H9 (cell line): ENCODE data around the gene IGFBP5. TPM values are rescaled to one million over a fixed set of nuclear protein-coding genes. Genes with fewer than 3 reads are reported as not detected.

Experiments
- DNase-seq: peaks from one replicate; pipeline ENCODE4 v3.0.0-alpha.2; 2017
- H2AFZ ChIP-seq: one replicate; pipeline ENCODE4 v1.6.1; 2013; ENCODE audit warnings: mild to moderate bottlenecking, low read length, control low read depth, moderate library complexity
- H2AK5ac ChIP-seq: 2 replicates; pipeline ENCODE4 v1.6.1; 2013; ENCODE audit warnings: low read length, control low read depth, mixed read lengths; ENCODE audit not compliant: insufficient read length
- H2BK120ac ChIP-seq: one replicate; pipeline ENCODE4 v1.6.1; 2013; ENCODE audit warnings: low read depth, mild to moderate bottlenecking, low read length, control low read depth, inconsistent platforms; ENCODE audit not compliant: poor library complexity, severe bottlenecking
- H2BK12ac ChIP-seq: 2 replicates; pipeline ENCODE4 v1.6.1; 2013; ENCODE audit warnings: low read length, control low read depth, mixed read lengths, low read depth; ENCODE audit not compliant: insufficient read length
- H2BK15ac ChIP-seq: 2 replicates; pipeline ENCODE4 v1.6.1; 2013; ENCODE audit warnings: low read depth, low read length, control low read depth
- H2BK20ac ChIP-seq: one replicate; pipeline ENCODE4 v1.6.1; 2013; ENCODE audit warnings: low read depth, mild to moderate bottlenecking, low read length, control low read depth, inconsistent platforms; ENCODE audit not compliant: poor library complexity, severe bottlenecking
- H2BK5ac ChIP-seq: 2 replicates; pipeline ENCODE4 v1.6.1; 2013; ENCODE audit warnings: low read length, control low read depth, mixed read lengths; ENCODE audit not compliant: insufficient read length
- H3K14ac ChIP-seq: 2 replicates; pipeline ENCODE4 v1.6.1; 2013; ENCODE audit warnings: low read length, control low read depth; ENCODE audit not compliant: insufficient read depth
- H3K18ac ChIP-seq: 2 replicates; pipeline ENCODE4 v1.6.1; 2013; ENCODE audit warnings: low read depth, mild to moderate bottlenecking, mixed read lengths, low read length, control low read depth; ENCODE audit not compliant: insufficient read length
- H3K23ac ChIP-seq: 2 replicates; pipeline ENCODE4 v1.6.1; 2013; ENCODE audit warnings: low read length, control low read depth, mixed read lengths, low read depth; ENCODE audit not compliant: insufficient read length
- H3K23me2 ChIP-seq: 2 replicates; pipeline ENCODE4 v1.6.1; 2013; ENCODE audit warnings: low read depth, mild to moderate bottlenecking, mixed read lengths, low read length, control low read depth; ENCODE audit not compliant: insufficient read length, poor library complexity, severe bottlenecking
- H3K27ac ChIP-seq: 2 replicates; pipeline ENCODE4 v1.5.1; 2013; ENCODE audit warnings: low read length, control low read depth, mixed read lengths, low read depth; ENCODE audit not compliant: insufficient read length
- H3K27me3 ChIP-seq: 2 replicates; pipeline ENCODE4 v1.6.1; 2013; ENCODE audit warnings: low read length, control low read depth, inconsistent platforms; ENCODE audit not compliant: insufficient read depth
- H3K4ac ChIP-seq: 2 replicates; pipeline ENCODE4 v1.6.1; 2013; ENCODE audit warnings: low read depth, mild to moderate bottlenecking, control low read depth, inconsistent platforms, low read length, moderate library complexity
- H3K4me1 ChIP-seq: 2 replicates; pipeline ENCODE4 v1.6.1; 2013; ENCODE audit warnings: low read length, control low read depth, inconsistent platforms; ENCODE audit not compliant: insufficient read depth
- H3K4me2 ChIP-seq: 2 replicates; pipeline ENCODE4 v1.6.1; 2013; ENCODE audit warnings: low read length, control low read depth, mixed read lengths; ENCODE audit not compliant: insufficient read length, insufficient read depth
- H3K56ac ChIP-seq: 2 replicates; pipeline ENCODE4 v1.6.1; 2013; ENCODE audit warnings: low read depth, mild to moderate bottlenecking, mixed read lengths, low read length, control low read depth; ENCODE audit not compliant: insufficient read length
- H3K79me1 ChIP-seq: 2 replicates; pipeline ENCODE4 v1.6.1; 2013; ENCODE audit warnings: low read depth, mild to moderate bottlenecking, moderate library complexity, low read length, control low read depth, inconsistent platforms; ENCODE audit not compliant: insufficient read depth, poor library complexity, severe bottlenecking
- H3K79me2 ChIP-seq: 2 replicates; pipeline ENCODE4 v1.6.1; 2013; ENCODE audit warnings: low read length, control low read depth, inconsistent platforms; ENCODE audit not compliant: insufficient read depth
- H3K9ac ChIP-seq: 2 replicates; pipeline ENCODE4 v1.6.1; 2013; ENCODE audit warnings: low read length, control low read depth, mixed read lengths; ENCODE audit not compliant: insufficient read length; ENCODE audit errors: extremely low read depth
- H3K9me3 ChIP-seq: one replicate; pipeline ENCODE4 v1.6.1; 2013; ENCODE audit warnings: low read depth, low read length, inconsistent platforms; ENCODE audit not compliant: control insufficient read depth
- H3T11ph ChIP-seq: one replicate; pipeline ENCODE4 v1.6.1; 2013; ENCODE audit warnings: mild to moderate bottlenecking, low read length, control low read depth, inconsistent platforms
- H4K20me1 ChIP-seq: one replicate; pipeline ENCODE4 v1.6.1; 2013; ENCODE audit not compliant: control insufficient read depth, insufficient read length, insufficient read depth
- H4K5ac ChIP-seq: 2 replicates; pipeline ENCODE4 v1.6.1; 2013; ENCODE audit warnings: low read depth, mild to moderate bottlenecking, mixed read lengths, low read length, control low read depth; ENCODE audit not compliant: insufficient read length
- H4K8ac ChIP-seq: replicated peaks from 2 replicates; pipeline ENCODE4 v1.6.1; 2013; ENCODE audit warnings: low read length, control low read depth, mixed read lengths, low read depth; ENCODE audit not compliant: insufficient read length
- H4K91ac ChIP-seq: 2 replicates; pipeline ENCODE4 v1.6.1; 2013; ENCODE audit warnings: low read depth, mild to moderate bottlenecking, moderate library complexity, mixed read lengths, low read length, control low read depth; ENCODE audit not compliant: insufficient read length
- H3K27ac Mint-ChIP-seq, 3 experiments: 2 replicates in 2 of 3; 3 replicates in 1 of 3; pipeline ENCODE4 v1.8.0; 2020 to 2021; ENCODE audit warnings: mixed read lengths in 3 of 3, mild to moderate bottlenecking in 1 of 3, moderate library complexity in 1 of 3
- H3K27me3 Mint-ChIP-seq: 2 replicates; pipeline ENCODE4 v1.8.0; 2021; ENCODE audit warnings: low read depth, mild to moderate bottlenecking, moderate library complexity, mixed read lengths
- H3K36me3 Mint-ChIP-seq, 3 experiments: 2 replicates in 2 of 3; 3 replicates in 1 of 3; pipeline ENCODE4 v1.8.0; 2020 to 2021; ENCODE audit warnings: low read depth in 3 of 3, mixed read lengths in 3 of 3; ENCODE audit not compliant: insufficient read depth in 1 of 3
- H3K4me1 Mint-ChIP-seq, 2 experiments: 2 replicates each; pipeline ENCODE4 v1.8.0; 2020; ENCODE audit warnings: mixed read lengths in 2 of 2
- H3K4me3 Mint-ChIP-seq, 2 experiments: 2 replicates in 1 of 2; 3 replicates in 1 of 2; pipeline ENCODE4 v1.8.0; 2020 to 2021; ENCODE audit warnings: mild to moderate bottlenecking in 2 of 2, mixed read lengths in 2 of 2, moderate library complexity in 1 of 2
- H3K9me3 Mint-ChIP-seq, 2 experiments: 2 replicates in 1 of 2; 3 replicates in 1 of 2; pipeline ENCODE4 v1.8.0; 2020; ENCODE audit warnings: mild to moderate bottlenecking in 2 of 2, mixed read lengths in 2 of 2, moderate library complexity in 1 of 2
- WGBS: extraction: QIAGEN DNeasy Blood & Tissue Kit; methylation state at CpG from one replicate; pipeline ENCODE4 v1.1.7; 2013; ENCODE audit warnings: missing lambda C conversion rate, low lambda C conversion rate, mixed read lengths; ENCODE audit not compliant: insufficient read length; ENCODE audit errors: extremely low coverage; 5-methylcytosine and 5-hydroxymethylcytosine counted together
- total RNA-seq: library from RNA; stranded (reverse); gene quantifications from 2 replicates; pipeline ENCODE4 v1.2.1, GENCODE V29; 2021
- TF ChIP-seq, protein P1 (sequence below): fragments of 200-600 bp; sonication (generic); conservative IDR thresholded peaks from 3 replicates; pipeline ENCODE4 v1.8.0; 2021; ENCODE audit warnings: antibody characterized with exemption, mild to moderate bottlenecking

The IGFBP5 gene
- total RNA-seq, 1 experiment from 2014 or later = 0.90 TPM

DNA sequence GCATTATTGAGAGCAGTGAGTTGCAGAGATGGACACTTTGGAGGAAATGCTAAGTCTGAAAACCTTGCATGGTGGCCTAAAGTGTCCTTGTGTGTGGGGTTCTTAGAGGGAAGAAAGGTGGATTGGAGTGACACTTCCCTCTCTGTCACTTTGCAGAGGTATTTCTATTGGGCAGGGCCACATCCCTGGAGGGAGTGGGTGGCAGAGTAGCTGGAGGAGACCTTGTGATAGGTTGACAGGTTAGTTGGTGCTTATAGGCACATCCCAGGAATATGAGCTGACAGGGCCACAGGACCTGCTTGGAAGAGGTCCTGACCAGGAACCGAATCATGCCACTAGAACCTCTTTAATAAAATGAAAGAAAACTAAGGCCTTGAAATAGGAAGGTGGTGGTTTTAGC is 972 bp upstream of the IGFBP5 start:
- Mint-ChIP-seq H3K36me3 (no peaks in the 10 kb centered on the region), H3K9me3 (no peaks in the 10 kb centered on the region; a peak in 2 of 5 replicates), H3K27ac (no peak overlapping the region), H3K27me3 (peaks cover 66% of the 10 kb centered on the region), H3K4me1 (peaks cover 31 to 40% of the 10 kb centered on the region in 2 experiments), H3K4me3 (peak overlapping the region in 1 of 2 experiments; percentile 89; a peak in 2 of 5 replicates)
- H3K9me3 ChIP-seq = no peaks in the 10 kb centered on the region
- no peak for DNase-seq
- H3K18ac ChIP-seq = no peak overlapping the region
- no peak overlapping the region for H2BK15ac ChIP-seq
- no peak overlapping the region for H3K4ac ChIP-seq
- no peak overlapping the region for H4K91ac ChIP-seq
- no peak overlapping the region for H3K56ac ChIP-seq
- H3K23me2 ChIP-seq = peaks cover 31% of the 10 kb centered on the region
- no peak overlapping the region for H3K4me2 ChIP-seq
- no peak overlapping the region for H3K14ac ChIP-seq
- H2BK20ac ChIP-seq = no peak overlapping the region
- H3K9ac ChIP-seq = no peak overlapping the region
- no peak overlapping the region for H4K5ac ChIP-seq
- no CpG with 5 or more reads among the region's 1 CpG for WGBS
- no peak overlapping the region for H2AK5ac ChIP-seq
- no peak overlapping the region for H4K8ac ChIP-seq
- no peak overlapping the region for H2AFZ ChIP-seq
- no peak overlapping the region for H3K27ac ChIP-seq
- no peak overlapping the region for H3K23ac ChIP-seq
- no peaks in the 10 kb centered on the region for H3K4me1 ChIP-seq
- no peaks in the 10 kb centered on the region for H4K20me1 ChIP-seq
- H2BK12ac ChIP-seq = no peak overlapping the region
- TF ChIP-seq, protein P1, sequence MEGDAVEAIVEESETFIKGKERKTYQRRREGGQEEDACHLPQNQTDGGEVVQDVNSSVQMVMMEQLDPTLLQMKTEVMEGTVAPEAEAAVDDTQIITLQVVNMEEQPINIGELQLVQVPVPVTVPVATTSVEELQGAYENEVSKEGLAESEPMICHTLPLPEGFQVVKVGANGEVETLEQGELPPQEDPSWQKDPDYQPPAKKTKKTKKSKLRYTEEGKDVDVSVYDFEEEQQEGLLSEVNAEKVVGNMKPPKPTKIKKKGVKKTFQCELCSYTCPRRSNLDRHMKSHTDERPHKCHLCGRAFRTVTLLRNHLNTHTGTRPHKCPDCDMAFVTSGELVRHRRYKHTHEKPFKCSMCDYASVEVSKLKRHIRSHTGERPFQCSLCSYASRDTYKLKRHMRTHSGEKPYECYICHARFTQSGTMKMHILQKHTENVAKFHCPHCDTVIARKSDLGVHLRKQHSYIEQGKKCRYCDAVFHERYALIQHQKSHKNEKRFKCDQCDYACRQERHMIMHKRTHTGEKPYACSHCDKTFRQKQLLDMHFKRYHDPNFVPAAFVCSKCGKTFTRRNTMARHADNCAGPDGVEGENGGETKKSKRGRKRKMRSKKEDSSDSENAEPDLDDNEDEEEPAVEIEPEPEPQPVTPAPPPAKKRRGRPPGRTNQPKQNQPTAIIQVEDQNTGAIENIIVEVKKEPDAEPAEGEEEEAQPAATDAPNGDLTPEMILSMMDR = no peak
- no peak overlapping the region for H2BK5ac ChIP-seq
- H3T11ph ChIP-seq = no peak overlapping the region
- H3K79me1 ChIP-seq = no peaks in the 10 kb centered on the region
- H3K27me3 ChIP-seq = peaks cover 1% of the 10 kb centered on the region; the same call in 1 of the 2 replicates
- no peaks in the 10 kb centered on the region for H3K79me2 ChIP-seq
- H2BK120ac ChIP-seq = no peak overlapping the region
